Measurements from ENCODE around the gene SLC26A8.

GRCh38 chr6:36040958-36041357 lies 16.5 kb upstream of the SLC26A8 start:
- TF ChIP-seq CTCF (conservative IDR thresholded peaks at IDR 0.05 in 1 of 2, IDR thresholded peaks at IDR 0.05 in 1 of 2; ENCODE audit: extremely low read depth in 1 of 2, insufficient read depth in 1 of 2, low read depth in 1 of 2, low read length in 2 of 2) (no peak), EZH2 (IDR thresholded peaks at IDR 0.05; ENCODE audit: borderline replicate concordance, low read length) (no peak)
